ENCODE results near the gene CCSER1.

CCSER1 gene

DNA sequence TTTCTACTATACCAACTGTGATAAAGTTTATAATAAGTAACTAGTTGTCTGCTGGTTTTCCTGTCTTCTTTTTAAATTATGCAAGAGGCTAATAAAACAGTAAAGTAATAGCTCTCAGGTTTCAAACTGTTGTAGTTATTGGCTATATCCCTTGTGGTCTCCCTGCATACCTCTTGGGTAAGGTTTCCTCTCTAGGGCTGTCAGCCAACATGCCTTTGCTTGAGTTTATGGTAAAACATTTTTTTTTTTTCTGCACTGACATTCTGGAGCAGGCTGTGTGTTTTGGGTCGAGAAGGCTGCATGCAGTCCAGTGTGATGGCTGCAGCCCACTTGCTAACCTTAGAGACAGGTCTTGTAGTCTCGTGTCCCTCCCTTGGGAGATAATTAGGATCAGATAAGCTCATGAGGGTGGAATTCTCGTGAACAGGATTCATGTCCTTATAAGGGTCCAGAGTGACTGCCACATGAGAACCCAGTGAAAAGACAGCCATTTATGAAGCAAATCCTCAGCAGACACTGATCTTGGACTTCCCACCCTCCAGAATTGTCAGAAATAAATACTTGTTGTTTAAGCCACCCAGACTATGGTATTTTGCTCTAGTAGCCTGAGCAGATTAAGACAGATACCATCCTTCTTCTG lies 831.2 kb downstream of the CCSER1 start:
- no peak for DNase-seq (ENCODE audit: low spot score)

- DNase-seq (ENCODE audit: low spot score) = no peak
These were observed 833.2 kb downstream of the CCSER1 start for GRCh38 chr4:90960433-90960832.

GRCh38 chr4:90960840-90961239 lies 833.6 kb downstream of the CCSER1 start:
- no peak for DNase-seq (ENCODE audit: low spot score)

DNA sequence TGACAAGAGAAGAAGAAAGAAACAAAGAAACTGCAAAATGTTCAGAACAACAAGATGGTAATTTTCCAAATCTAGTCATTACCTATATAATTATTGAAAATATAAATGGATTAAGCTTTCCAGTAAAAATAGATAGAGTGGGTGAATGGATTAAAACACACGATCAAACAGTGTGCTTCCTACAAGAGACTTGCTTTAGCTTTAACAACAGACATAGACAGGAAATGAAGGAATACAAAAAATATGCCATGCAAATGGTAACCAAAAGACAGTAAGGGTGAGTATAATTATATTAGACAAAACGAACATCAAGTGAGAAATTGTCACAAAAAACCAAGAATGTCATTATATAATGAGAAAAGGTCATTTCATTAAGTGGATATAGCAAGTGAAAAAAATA lies 842.8 kb downstream of the CCSER1 start:
- DNase-seq (ENCODE audit: low spot score) = no peak

- DNase-seq (ENCODE audit: low spot score) = no peak
These were observed 850.5 kb downstream of the CCSER1 start for GRCh38 chr4:90977726-90978125.

GRCh38 chr4:90979556-90979955 lies 852.4 kb downstream of the CCSER1 start:
- DNase-seq (ENCODE audit: low spot score) = no peak

DNA sequence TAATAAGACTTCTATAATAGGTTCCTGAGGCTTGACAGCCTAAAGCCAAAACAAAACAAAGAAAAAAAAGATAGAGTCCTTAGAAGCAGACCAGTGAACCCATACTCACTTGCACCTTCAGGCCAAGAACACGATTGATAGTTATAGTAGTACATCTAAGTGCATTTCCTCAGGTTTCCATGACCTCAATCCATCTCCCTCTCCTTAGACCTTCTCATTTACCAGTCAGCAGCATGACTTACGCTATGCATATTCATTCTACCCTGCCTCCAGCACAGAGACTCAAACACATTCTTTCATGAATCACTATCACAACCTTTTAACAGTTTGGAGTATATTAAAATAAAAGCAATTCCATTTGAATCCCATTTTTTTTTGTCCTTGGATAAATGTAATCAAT lies 855.6 kb downstream of the CCSER1 start:
- no peak for DNase-seq (ENCODE audit: low spot score)

- no peak for DNase-seq (ENCODE audit: low spot score)
These were observed 863.1 kb downstream of the CCSER1 start for GRCh38 chr4:90990284-90990683.

DNA sequence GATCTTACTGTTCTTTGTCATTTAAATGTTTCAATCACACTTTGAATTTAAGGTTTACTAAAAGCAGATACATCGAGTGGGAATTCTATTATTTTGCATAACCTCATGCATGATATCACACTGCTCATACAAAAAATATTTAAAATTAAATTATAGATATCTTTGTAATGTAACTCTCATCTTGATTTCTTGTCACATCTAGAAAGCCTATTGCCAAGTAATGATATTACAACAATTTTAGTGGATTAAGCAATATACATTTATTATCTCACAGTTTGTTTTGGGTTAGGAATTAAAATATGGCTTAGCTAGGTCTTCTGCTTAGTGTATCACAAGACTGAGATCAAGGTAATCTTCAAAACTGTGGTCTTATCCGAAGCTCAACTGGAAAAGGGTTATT lies 865.0 kb downstream of the CCSER1 start:
- no peak for DNase-seq (ENCODE audit: low spot score)

- no peak for DNase-seq (ENCODE audit: low spot score)
These were observed 867.8 kb downstream of the CCSER1 start for GRCh38 chr4:90994851-90995574.

DNA sequence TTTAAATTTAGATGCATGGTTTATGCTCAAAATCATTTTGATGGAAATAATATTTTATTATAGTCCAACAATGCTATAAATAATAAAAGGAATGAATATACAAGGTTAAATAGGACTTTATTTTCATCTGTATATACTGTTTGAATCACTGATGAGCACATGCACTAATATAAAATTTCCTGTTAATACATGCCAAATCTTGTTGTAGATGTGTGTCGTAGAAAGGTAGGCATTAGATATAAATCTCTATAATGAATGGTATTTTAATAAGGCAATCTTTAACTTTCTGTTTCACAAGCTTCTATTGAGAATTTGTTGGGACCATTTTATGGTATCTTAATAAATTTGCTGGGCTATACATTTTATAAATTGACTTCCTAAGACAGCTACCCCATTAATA lies 868.8 kb downstream of the CCSER1 start:
- no peak for DNase-seq (ENCODE audit: low spot score)

GRCh38 chr4:90996813-90997212 lies 869.6 kb downstream of the CCSER1 start:
- DNase-seq (ENCODE audit: low spot score) = no peak

DNA sequence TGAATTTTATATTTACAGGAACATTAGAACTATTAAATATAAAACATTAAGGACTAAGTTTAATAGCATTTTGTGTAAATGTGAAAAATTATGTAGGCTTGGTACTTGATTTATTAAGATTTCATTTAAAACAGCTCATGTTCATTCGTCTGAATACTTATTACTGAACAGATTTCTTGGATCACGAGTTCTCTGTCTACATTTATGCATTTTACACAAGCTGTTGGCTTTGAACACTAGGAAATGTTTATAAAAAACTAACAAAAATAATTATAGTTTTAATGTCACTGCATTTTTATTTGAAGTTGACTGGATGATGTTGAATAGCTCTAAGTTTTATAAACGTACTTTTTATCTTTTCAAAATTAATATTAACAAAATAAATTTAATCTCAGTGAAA lies 888.7 kb downstream of the CCSER1 start:
- DNase-seq (ENCODE audit: low spot score) = no peak

DNA sequence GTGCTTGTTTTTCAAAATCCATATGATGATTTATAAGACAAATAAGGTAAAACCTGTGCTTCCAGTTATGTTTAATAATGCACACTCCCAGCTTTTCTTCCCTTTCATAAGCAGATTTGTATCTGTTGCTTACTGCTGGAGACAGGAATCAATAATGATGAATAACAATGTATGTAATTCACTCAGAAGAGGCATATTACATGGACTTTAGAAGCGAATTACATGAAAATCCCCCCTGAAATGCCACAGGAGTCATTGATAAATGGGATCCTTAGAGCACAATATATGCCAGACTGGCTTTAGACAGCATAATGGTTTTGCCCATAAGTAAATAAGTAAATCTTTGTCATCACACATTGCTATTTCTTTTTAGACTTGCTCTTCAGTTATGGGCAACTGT lies 892.3 kb downstream of the CCSER1 start:
- no peak for DNase-seq (ENCODE audit: low spot score)

GRCh38 chr4:91025241-91026148 lies 898.3 kb downstream of the CCSER1 start:
- DNase-seq (ENCODE audit: low spot score) = no peak

- DNase-seq (ENCODE audit: low spot score) = no peak
These were observed 901.0 kb downstream of the CCSER1 start for GRCh38 chr4:91028228-91028627.

DNA sequence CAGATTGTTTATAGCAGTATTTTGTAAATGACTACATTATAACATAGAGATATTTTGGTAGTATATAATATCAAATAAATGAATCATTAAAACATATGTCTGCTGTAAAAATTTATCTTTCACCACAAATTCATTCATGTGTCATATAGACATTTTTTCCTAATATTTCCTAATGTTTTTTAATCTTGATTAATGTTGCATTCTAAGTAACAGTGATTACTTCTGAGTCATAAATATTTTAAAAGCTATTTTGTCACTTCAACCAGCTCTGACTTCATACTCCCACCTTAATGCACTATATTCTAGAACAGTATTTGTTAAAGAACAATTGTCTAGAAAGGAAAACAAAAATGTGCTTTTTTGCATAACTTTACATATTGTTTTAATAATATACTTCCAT lies 904.6 kb downstream of the CCSER1 start:
- DNase-seq (ENCODE audit: low spot score) = no peak

DNA sequence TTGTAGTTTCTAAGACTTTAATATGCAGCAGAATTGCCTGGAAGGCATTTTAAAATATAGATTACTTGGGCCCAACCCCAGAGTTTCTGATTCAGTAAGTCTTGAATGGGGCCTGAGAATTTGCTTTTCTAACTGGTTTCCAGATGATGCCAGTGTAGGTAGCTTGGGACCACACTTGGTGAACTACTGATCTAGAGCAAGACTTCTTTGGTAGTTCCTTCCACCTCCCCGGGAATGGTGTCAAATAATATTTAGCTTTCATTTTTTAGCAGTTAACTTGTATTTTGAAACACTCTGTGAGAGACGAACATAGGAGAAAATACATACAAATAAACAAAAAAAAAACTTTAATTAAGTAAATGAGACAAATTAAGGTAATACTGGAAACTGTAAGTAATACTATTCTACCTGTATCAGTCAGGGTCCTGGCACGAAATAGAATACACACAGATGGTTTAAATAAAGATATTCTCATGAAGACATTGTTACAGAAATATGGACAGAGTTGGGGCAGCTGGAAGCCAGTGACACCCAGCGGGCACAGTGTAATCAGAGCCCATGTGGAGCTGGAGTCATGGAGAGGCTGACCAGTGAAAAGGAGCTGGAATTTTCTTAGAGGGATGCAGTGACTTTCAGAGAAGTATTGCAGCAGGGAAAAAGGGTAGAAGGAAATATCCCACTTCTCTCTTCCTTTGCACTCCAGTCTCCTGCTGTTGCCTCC lies 905.7 kb downstream of the CCSER1 start:
- DNase-seq (ENCODE audit: low spot score) = no peak

- DNase-seq (ENCODE audit: low spot score) = no peak
These were observed 908.1 kb downstream of the CCSER1 start for GRCh38 chr4:91035276-91035675.

DNA sequence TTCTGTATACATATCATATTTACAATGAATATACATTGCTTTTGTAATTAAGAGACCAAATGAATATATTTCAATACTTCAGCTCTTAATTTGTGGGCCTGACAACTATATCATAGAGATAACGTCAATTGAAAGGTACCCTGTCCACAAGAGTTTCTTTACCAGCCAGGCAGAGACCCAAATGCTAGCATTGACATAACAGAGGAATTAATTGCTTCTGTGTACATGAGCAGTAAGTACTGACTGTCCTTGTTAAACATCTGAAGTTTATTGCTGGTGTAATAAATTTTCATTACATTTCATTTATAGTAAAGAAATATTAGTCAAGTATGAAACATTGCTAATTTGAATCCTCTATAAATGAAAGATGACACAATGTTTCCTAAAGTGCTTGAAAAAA lies 910.8 kb downstream of the CCSER1 start:
- no peak for DNase-seq (ENCODE audit: low spot score)

DNA sequence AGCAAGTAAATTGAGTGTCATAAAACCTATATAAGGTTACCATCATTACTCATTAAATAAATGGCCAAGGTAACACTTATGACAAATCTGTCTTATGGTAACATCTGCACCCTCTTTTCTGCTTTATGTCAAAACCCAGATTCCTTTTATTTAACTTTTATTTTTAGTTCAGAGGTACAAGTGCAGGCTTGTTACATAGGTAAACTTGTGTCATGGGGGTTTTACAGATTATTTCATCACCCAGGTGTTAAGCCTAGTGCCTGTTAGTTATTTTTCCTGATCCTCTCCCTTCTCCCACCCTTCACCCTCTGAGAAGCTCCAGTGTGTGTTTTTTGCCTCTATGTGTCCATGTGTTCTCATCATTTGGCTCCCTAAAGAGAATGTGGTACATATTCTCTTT lies 930.7 kb downstream of the CCSER1 start:
- no peak for DNase-seq (ENCODE audit: low spot score)

DNA sequence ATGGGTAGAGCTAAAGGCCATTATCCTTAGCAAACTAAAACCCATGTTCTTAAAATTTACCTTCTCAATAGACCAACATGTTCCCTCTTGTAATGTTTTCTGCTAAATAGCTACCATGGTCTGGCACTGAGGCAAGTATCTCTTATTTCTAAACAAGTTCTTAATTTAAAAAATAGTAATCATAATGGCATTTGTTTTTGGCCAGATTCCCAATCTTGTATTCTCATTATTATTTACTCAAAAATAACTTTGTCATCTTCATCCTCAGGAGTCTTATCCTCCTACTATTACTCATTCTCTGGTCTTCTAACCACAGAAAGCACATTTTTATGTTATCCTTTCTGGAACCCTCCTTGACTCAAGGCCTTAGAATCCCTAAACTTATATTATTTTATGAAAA lies 931.2 kb downstream of the CCSER1 start:
- DNase-seq (ENCODE audit: low spot score) = no peak
